ENCODE data around the gene XXYLT1.

XXYLT1 gene

GRCh38 chr3:195165790-195166189, 105.2 kb downstream of the XXYLT1 start:
- no peak for DNase-seq (ENCODE audit: extremely low read depth, low read depth)
- no peak overlapping the region for H3K4me3 ChIP-seq (replicated peaks; ENCODE audit: low read depth, low read length)
- no peak for TF ChIP-seq CTCF (IDR thresholded peaks at IDR 0.05; ENCODE audit: low read depth, low read length, missing control alignments)

GRCh38 chr3:195165265-195165609, 105.7 kb downstream of the XXYLT1 start:
- H3K4me3 ChIP-seq (replicated peaks; ENCODE audit: low read depth, low read length) = no peak overlapping the region
- no peak for TF ChIP-seq CTCF (IDR thresholded peaks at IDR 0.05; ENCODE audit: low read depth, low read length, missing control alignments)
- no peak for DNase-seq (ENCODE audit: extremely low read depth, low read depth)

GRCh38 chr3:195164573-195165264, 106.2 kb downstream of the XXYLT1 start:
- no peak for DNase-seq (ENCODE audit: extremely low read depth, low read depth)
- H3K4me3 ChIP-seq (replicated peaks; ENCODE audit: low read depth, low read length) = no peak overlapping the region
- TF ChIP-seq CTCF (IDR thresholded peaks at IDR 0.05; ENCODE audit: low read depth, low read length, missing control alignments) = no peak

GRCh38 chr3:195163719-195164572, 107.0 kb downstream of the XXYLT1 start:
- no peak for DNase-seq (ENCODE audit: extremely low read depth, low read depth)
- TF ChIP-seq CTCF (IDR thresholded peaks at IDR 0.05; ENCODE audit: low read depth, low read length, missing control alignments) = no peak

GRCh38 chr3:195162816-195163215, 108.1 kb downstream of the XXYLT1 start:
- no peak for TF ChIP-seq CTCF (IDR thresholded peaks at IDR 0.05; ENCODE audit: low read depth, low read length, missing control alignments)
- no peak for DNase-seq (ENCODE audit: extremely low read depth, low read depth)
- no peak overlapping the region for H3K4me3 ChIP-seq (replicated peaks; ENCODE audit: low read depth, low read length)

More at GRCh38 chr3:195163719-195164572, 107.0 kb downstream of the XXYLT1 start:
- no peak overlapping the region for H3K4me3 ChIP-seq (replicated peaks; ENCODE audit: low read depth, low read length)

GRCh38 chr3:195162033-195162669, 108.8 kb downstream of the XXYLT1 start:
- H3K4me3 ChIP-seq (replicated peaks; ENCODE audit: low read depth, low read length) = no peak overlapping the region
- DNase-seq (ENCODE audit: extremely low read depth, low read depth) = no peak
- no peak for TF ChIP-seq CTCF (IDR thresholded peaks at IDR 0.05; ENCODE audit: low read depth, low read length, missing control alignments)

Data from HFF-Myc (cell line).